Measurements from ENCODE around the gene POLA1. TPM values are rescaled to one million over a fixed set of nuclear protein-coding genes. Genes with fewer than 3 reads are reported as not detected.

Gene POLA1
- polyA plus RNA-seq, 1 donor from 2014 or later, result 5.8 TPM

- no peak for TF ChIP-seq MXI1 (conservative IDR thresholded peaks at IDR 0.05; ENCODE audit: poor library complexity, severe bottlenecking)
- TF ChIP-seq EZH2 (IDR thresholded peaks at IDR 0.05; ENCODE audit: borderline replicate concordance, insufficient read depth, low read length, poor library complexity, severe bottlenecking), result no peak
- TF ChIP-seq TAF1 (IDR thresholded peaks at IDR 0.05; ENCODE audit: low read depth), result no peak
- TF ChIP-seq, protein P1, sequence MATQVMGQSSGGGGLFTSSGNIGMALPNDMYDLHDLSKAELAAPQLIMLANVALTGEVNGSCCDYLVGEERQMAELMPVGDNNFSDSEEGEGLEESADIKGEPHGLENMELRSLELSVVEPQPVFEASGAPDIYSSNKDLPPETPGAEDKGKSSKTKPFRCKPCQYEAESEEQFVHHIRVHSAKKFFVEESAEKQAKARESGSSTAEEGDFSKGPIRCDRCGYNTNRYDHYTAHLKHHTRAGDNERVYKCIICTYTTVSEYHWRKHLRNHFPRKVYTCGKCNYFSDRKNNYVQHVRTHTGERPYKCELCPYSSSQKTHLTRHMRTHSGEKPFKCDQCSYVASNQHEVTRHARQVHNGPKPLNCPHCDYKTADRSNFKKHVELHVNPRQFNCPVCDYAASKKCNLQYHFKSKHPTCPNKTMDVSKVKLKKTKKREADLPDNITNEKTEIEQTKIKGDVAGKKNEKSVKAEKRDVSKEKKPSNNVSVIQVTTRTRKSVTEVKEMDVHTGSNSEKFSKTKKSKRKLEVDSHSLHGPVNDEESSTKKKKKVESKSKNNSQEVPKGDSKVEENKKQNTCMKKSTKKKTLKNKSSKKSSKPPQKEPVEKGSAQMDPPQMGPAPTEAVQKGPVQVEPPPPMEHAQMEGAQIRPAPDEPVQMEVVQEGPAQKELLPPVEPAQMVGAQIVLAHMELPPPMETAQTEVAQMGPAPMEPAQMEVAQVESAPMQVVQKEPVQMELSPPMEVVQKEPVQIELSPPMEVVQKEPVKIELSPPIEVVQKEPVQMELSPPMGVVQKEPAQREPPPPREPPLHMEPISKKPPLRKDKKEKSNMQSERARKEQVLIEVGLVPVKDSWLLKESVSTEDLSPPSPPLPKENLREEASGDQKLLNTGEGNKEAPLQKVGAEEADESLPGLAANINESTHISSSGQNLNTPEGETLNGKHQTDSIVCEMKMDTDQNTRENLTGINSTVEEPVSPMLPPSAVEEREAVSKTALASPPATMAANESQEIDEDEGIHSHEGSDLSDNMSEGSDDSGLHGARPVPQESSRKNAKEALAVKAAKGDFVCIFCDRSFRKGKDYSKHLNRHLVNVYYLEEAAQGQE (IDR thresholded peaks at IDR 0.05; ENCODE audit: borderline replicate concordance), result no peak
- no peak for TF ChIP-seq POLR2AphosphoS5 (IDR thresholded peaks at IDR 0.05)
- TF ChIP-seq RAD21 (conservative IDR thresholded peaks at IDR 0.05), result no peak
- no peak for TF ChIP-seq SMC3 (conservative IDR thresholded peaks at IDR 0.05; ENCODE audit: poor library complexity)
- TF ChIP-seq, protein P2, sequence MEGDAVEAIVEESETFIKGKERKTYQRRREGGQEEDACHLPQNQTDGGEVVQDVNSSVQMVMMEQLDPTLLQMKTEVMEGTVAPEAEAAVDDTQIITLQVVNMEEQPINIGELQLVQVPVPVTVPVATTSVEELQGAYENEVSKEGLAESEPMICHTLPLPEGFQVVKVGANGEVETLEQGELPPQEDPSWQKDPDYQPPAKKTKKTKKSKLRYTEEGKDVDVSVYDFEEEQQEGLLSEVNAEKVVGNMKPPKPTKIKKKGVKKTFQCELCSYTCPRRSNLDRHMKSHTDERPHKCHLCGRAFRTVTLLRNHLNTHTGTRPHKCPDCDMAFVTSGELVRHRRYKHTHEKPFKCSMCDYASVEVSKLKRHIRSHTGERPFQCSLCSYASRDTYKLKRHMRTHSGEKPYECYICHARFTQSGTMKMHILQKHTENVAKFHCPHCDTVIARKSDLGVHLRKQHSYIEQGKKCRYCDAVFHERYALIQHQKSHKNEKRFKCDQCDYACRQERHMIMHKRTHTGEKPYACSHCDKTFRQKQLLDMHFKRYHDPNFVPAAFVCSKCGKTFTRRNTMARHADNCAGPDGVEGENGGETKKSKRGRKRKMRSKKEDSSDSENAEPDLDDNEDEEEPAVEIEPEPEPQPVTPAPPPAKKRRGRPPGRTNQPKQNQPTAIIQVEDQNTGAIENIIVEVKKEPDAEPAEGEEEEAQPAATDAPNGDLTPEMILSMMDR (IDR thresholded peaks at IDR 0.05; ENCODE audit: poor library complexity, severe bottlenecking), result no peak
- TF ChIP-seq EP300 (conservative IDR thresholded peaks at IDR 0.05; ENCODE audit: poor library complexity, severe bottlenecking), result no peak
- no peaks in the 10 kb centered on the region for H4K20me1 ChIP-seq (ENCODE audit: insufficient read depth)
- H3F3A ChIP-seq (ENCODE audit: insufficient read depth, low read length, poor library complexity, severe bottlenecking), result no peaks in the 10 kb centered on the region
- no peak overlapping the region for H3K27ac ChIP-seq (ENCODE audit: low read length)
- H3K9ac ChIP-seq (ENCODE audit: low read length), result no peak overlapping the region
- H3K4me2 ChIP-seq (ENCODE audit: low read length), result no peak overlapping the region
- H3K27me3 ChIP-seq (ENCODE audit: insufficient read depth, low read depth, low read length), result no peaks in the 10 kb centered on the region
- H2AFZ ChIP-seq (ENCODE audit: low read depth, low read length), result no peak overlapping the region
- H3K4me3 ChIP-seq (ENCODE audit: low read length), result no peak overlapping the region
- H3K9me2 ChIP-seq (ENCODE audit: insufficient read depth, low read length), result no peaks in the 10 kb centered on the region
- H3K9me3 ChIP-seq (ENCODE audit: low read length), result no peaks in the 10 kb centered on the region
- H3K36me3 ChIP-seq (ENCODE audit: insufficient read depth, low read length), result no peaks in the 10 kb centered on the region
- no peaks in the 10 kb centered on the region for H3K79me2 ChIP-seq (replicated peaks; ENCODE audit: insufficient read depth, low read length)
These were observed 176.4 kb downstream of the POLA1 start for GRCh38 chrX:24870143-24870542.

DNA sequence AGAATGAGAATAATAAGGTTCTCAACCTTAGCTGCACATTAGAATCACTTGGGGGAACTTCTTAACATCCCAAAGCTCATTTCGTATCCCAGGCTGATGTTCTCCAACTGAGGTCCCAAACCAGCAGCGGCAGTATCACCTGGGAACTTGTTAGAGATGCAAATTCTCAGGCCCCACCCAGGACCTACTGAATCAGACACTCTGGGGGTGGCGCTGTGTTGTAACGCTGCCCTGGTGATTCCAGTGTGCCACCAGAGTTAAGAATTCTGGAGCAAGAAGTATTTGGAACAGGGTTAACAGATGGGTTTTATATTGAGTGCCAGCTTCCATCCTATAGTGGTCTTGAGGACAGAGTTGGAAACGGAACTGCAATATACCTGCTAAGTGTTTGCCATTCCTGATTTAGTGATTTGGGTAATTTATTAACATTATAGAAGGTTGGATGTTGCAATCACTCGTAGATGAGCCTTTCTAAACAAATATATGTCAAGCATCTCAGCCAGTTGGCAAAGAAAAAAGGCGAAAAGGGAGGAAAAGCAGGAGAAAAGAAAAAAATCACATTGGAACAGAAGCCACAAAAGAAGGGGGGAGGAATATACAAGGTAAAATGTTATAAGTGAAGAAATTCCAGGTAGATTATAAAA is 181.0 kb downstream of the POLA1 start:
- no peaks in the 10 kb centered on the region for H3K36me3 ChIP-seq (ENCODE audit: insufficient read depth, low read length)
- H2AFZ ChIP-seq (ENCODE audit: low read depth, low read length), result no peak overlapping the region
- H3K9me2 ChIP-seq (ENCODE audit: insufficient read depth, low read length), result no peaks in the 10 kb centered on the region
- no peaks in the 10 kb centered on the region for H4K20me1 ChIP-seq (ENCODE audit: insufficient read depth)
- no peak overlapping the region for H3K27ac ChIP-seq (ENCODE audit: low read length)
- H3K4me3 ChIP-seq (ENCODE audit: low read length), result no peak overlapping the region
- no peak overlapping the region for H3K4me2 ChIP-seq (ENCODE audit: low read length)
- no peak for TF ChIP-seq RAD21 (conservative IDR thresholded peaks at IDR 0.05)
- TF ChIP-seq EZH2 (IDR thresholded peaks at IDR 0.05; ENCODE audit: borderline replicate concordance, insufficient read depth, low read length, poor library complexity, severe bottlenecking), result no peak
- TF ChIP-seq MXI1 (conservative IDR thresholded peaks at IDR 0.05; ENCODE audit: poor library complexity, severe bottlenecking), result no peak
- TF ChIP-seq EP300 (conservative IDR thresholded peaks at IDR 0.05; ENCODE audit: poor library complexity, severe bottlenecking), result no peak
- no peak for TF ChIP-seq SMC3 (conservative IDR thresholded peaks at IDR 0.05; ENCODE audit: poor library complexity)
- TF ChIP-seq POLR2AphosphoS5 (IDR thresholded peaks at IDR 0.05), result no peak
- TF ChIP-seq, protein P2 (IDR thresholded peaks at IDR 0.05; ENCODE audit: poor library complexity, severe bottlenecking), result no peak
- TF ChIP-seq, protein P1 (IDR thresholded peaks at IDR 0.05; ENCODE audit: borderline replicate concordance), result no peak
- TF ChIP-seq TAF1 (IDR thresholded peaks at IDR 0.05; ENCODE audit: low read depth), result no peak
- H3F3A ChIP-seq (ENCODE audit: insufficient read depth, low read length, poor library complexity, severe bottlenecking), result no peaks in the 10 kb centered on the region
- H3K9ac ChIP-seq (ENCODE audit: low read length), result no peak overlapping the region
- no peaks in the 10 kb centered on the region for H3K9me3 ChIP-seq (ENCODE audit: low read length)
- H3K79me2 ChIP-seq (replicated peaks; ENCODE audit: insufficient read depth, low read length), result no peaks in the 10 kb centered on the region
- no peaks in the 10 kb centered on the region for H3K27me3 ChIP-seq (ENCODE audit: insufficient read depth, low read depth, low read length)
